Mammary epithelial cell (primary cell): ENCODE measurements around the gene STUB1.

ENCODE experiments used
- CTCF ChIP-seq, 2 donors: IDR thresholded peaks in 1 of 2; conservative IDR thresholded peaks in 1 of 2; 2 replicates each; pipeline ENCODE4 v1.5.1; 2011 to 2012; ENCODE audit warnings: inconsistent platforms in 2 of 2, low read length in 2 of 2, mild to moderate bottlenecking in 2 of 2, control low read depth in 1 of 2, low read depth in 1 of 2; ENCODE audit not compliant: insufficient read depth in 1 of 2; ENCODE audit errors: extremely low read depth in 1 of 2
- EZH2 ChIP-seq: IDR thresholded peaks from 2 replicates; pipeline ENCODE4 v1.6.1; 2012; ENCODE audit warnings: low read length, inconsistent platforms, borderline replicate concordance

- TF ChIP-seq CTCF (conservative IDR thresholded peaks at IDR 0.05 in 1 of 2, IDR thresholded peaks at IDR 0.05 in 1 of 2; ENCODE audit: extremely low read depth in 1 of 2, insufficient read depth in 1 of 2, low read depth in 1 of 2, low read length in 2 of 2): no peak
- no peak for TF ChIP-seq EZH2
Observed at GRCh38 chr16:694863-695354, 14.7 kb downstream of the STUB1 start.
